ENCODE measurements around the gene SIAH2. TPM values are rescaled to one million over a fixed set of nuclear protein-coding genes. Genes with fewer than 3 reads are reported as not detected.

SIAH2 gene
- total and polyA plus RNA-seq, 7 donors, result 8.8 to 15.2 (median 12.8) TPM

GRCh38 chr3:150764566-150764965 is 1.6 kb upstream of the SIAH2 start:
- ATAC-seq (no peak), DNase-seq (no peak)
- Histone ChIP-seq H3K9me3 (no peaks in the 10 kb centered on the region), H3K27me3 (ENCODE audit: insufficient read depth in 3 of 3, low read length in 2 of 3) (no peaks in the 10 kb centered on the region), H3K27ac (peak overlapping the region; percentile 95), H3K4me3 (peak overlapping the region; percentile 90), H3K36me3 (ENCODE audit: insufficient read depth in 1 of 2, low read depth in 1 of 2) (no peaks in the 10 kb centered on the region), H3K4me1 (peaks cover 28% of the 10 kb centered on the region)
- TF ChIP-seq, protein P1, sequence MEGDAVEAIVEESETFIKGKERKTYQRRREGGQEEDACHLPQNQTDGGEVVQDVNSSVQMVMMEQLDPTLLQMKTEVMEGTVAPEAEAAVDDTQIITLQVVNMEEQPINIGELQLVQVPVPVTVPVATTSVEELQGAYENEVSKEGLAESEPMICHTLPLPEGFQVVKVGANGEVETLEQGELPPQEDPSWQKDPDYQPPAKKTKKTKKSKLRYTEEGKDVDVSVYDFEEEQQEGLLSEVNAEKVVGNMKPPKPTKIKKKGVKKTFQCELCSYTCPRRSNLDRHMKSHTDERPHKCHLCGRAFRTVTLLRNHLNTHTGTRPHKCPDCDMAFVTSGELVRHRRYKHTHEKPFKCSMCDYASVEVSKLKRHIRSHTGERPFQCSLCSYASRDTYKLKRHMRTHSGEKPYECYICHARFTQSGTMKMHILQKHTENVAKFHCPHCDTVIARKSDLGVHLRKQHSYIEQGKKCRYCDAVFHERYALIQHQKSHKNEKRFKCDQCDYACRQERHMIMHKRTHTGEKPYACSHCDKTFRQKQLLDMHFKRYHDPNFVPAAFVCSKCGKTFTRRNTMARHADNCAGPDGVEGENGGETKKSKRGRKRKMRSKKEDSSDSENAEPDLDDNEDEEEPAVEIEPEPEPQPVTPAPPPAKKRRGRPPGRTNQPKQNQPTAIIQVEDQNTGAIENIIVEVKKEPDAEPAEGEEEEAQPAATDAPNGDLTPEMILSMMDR (IDR thresholded peaks at IDR 0.05), result no peak
- intact Hi-C loops (cut with DNase I), result loop anchor here in 1 of 2 donors (5.0 to 10.0 kb wide), 3 partner anchors 62 to 217 kb away; partner anchors contain the start of genes EIF2A, ERICH6, SELENOT and SERP1
- 56 to 69% (median 57%) methylated on average over 5 of the region's 5 CpGs for WGBS, 3 donors

DNA sequence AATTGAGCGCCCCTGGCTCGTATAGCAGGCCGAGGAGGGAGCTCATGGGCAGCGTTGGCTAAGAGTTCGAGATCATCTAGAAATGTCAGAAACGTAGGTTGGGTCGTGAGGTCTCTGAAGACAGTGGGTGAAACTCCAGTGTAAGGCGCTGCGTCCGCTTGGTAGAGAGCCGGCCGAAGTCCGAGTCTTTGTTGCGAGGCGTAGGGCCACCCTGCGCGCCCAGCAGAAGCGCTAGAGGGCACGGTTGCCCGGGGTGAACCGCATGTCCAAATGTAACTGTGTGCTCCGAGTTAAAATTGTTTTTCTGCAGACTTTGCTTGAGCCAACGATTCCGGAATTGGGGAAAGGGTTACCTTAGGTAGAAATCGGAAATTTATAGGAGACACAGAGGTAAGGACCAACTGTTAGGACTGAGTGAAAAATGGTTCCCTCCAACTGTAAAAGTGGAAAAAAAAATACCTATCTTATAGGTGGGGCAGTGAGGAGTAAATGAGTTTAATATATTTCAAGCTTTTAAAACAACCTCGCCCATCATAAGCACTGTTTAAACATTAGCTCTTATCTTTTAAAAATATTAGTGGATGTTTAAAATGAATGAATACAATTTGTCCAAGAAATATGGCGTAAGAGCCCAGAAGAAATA is 993 bp upstream of the SIAH2 start:
- peak; percentile 66 to 81 (median 72) for ATAC-seq

GRCh38 chr3:150762662-150763121 is 277 bp downstream of the SIAH2 start:
- Histone ChIP-seq H3K27ac (peak overlapping the region; percentile 95), H3K4me3 (peak overlapping the region; percentile 90), H3K36me3 (ENCODE audit: insufficient read depth in 1 of 2, low read depth in 1 of 2) (peaks cover 0 to 2% of the 10 kb centered on the region in 2 donors), H3K9me3 (no peaks in the 10 kb centered on the region), H3K27me3 (ENCODE audit: insufficient read depth in 3 of 3, low read length in 2 of 3) (no peaks in the 10 kb centered on the region), H3K4me1 (peaks cover 35% of the 10 kb centered on the region)
- 0% methylated on average over 20 to 76 of the region's 76 CpGs for WGBS, 3 donors
- intact Hi-C loops (cut with DNase I), result loop anchor here in 1 of 2 donors (5.0 to 10.0 kb wide), 3 partner anchors 60 to 215 kb away; partner anchors contain the start of genes EIF2A, ERICH6, SELENOT and SERP1
- no peak for ATAC-seq
- TF ChIP-seq, protein P1 (IDR thresholded peaks at IDR 0.05), result no peak
- DNase-seq, result no peak

More for the DNA sequence above, 993 bp upstream of the SIAH2 start:
- H3K27me3 ChIP-seq (ENCODE audit: insufficient read depth in 3 of 3, low read length in 2 of 3), result no peaks in the 10 kb centered on the region
- TF ChIP-seq, protein P1 (IDR thresholded peaks at IDR 0.05), result peak; percentile 55
- intact Hi-C loops (cut with DNase I), result loop anchor here in 1 of 2 donors (5.0 to 10.0 kb wide), 3 partner anchors 62 to 217 kb away; partner anchors contain the start of genes EIF2A, ERICH6, SELENOT and SERP1
- WGBS, 3 donors, result 6 to 7% (median 7%) methylated on average over 27 of the region's 27 CpGs
- H3K27ac ChIP-seq, result peak overlapping the region; percentile 95
- peak; percentile 67 to 80 for DNase-seq
- no peaks in the 10 kb centered on the region for H3K36me3 ChIP-seq (ENCODE audit: insufficient read depth in 1 of 2, low read depth in 1 of 2)
- H3K4me3 ChIP-seq, result peak overlapping the region; percentile 90
- H3K4me1 ChIP-seq, result peaks cover 30% of the 10 kb centered on the region
- no peaks in the 10 kb centered on the region for H3K9me3 ChIP-seq

- WGBS, 3 donors, result 0 to 1% (median 0%) methylated on average over 42 to 48 of the region's 48 CpGs
- H3K27me3 ChIP-seq (ENCODE audit: insufficient read depth in 3 of 3, low read length in 2 of 3), result no peaks in the 10 kb centered on the region
- peak overlapping the region; percentile 90 for H3K4me3 ChIP-seq
- TF ChIP-seq, protein P1 (IDR thresholded peaks at IDR 0.05), result no peak
- H3K36me3 ChIP-seq (ENCODE audit: insufficient read depth in 1 of 2, low read depth in 1 of 2), result peaks cover 0 to 2% of the 10 kb centered on the region in 2 donors
- H3K4me1 ChIP-seq, result peaks cover 42% of the 10 kb centered on the region
- ATAC-seq (peak in 2 of 4 donors; percentile 21 to 22), DNase-seq (peak; percentile 45 to 74)
- peak overlapping the region; percentile 95 for H3K27ac ChIP-seq
- no peaks in the 10 kb centered on the region for H3K9me3 ChIP-seq
- intact Hi-C loops (cut with DNase I), result loop anchor here in 1 of 2 donors (5.0 to 10.0 kb wide), 3 partner anchors 60 to 215 kb away; partner anchors contain the start of genes EIF2A, ERICH6, SELENOT and SERP1
Observed at GRCh38 chr3:150761831-150762661, 923 bp downstream of the SIAH2 start.

Data from psoas muscle (tissue), 8 donors.